ENCODE measurements around the gene ZNF622. TPM values are rescaled to one million over a fixed set of nuclear protein-coding genes. Genes with fewer than 3 reads are reported as not detected.

ZNF622 gene
- total and polyA plus RNA-seq, 2 donors (not counting 3 experiments of a cell fraction or from before 2014, with no cell fraction given) = 10.0 to 26.6 TPM

GRCh38 chr5:16446993-16447392 lies 18.6 kb downstream of the ZNF622 start:
- H3K9me1 ChIP-seq (replicated peaks; ENCODE audit: control insufficient read depth, extremely low read depth, insufficient read depth, low read length) = no peaks in the 10 kb centered on the region
- BruUV-seq (replicated peaks) = no TSS peak
- no peaks in the 10 kb centered on the region for H3K4me1 ChIP-seq (ENCODE audit: control insufficient read depth, extremely low read depth, insufficient read depth, low read length)
- H3K4me3 ChIP-seq (replicated peaks in 1 of 3; ENCODE audit: insufficient read depth in 1 of 3, low read depth in 1 of 3, low read length in 3 of 3) = no peak overlapping the region
- POLR2A ChIA-PET = no interaction called here
- dilution Hi-C loops (cut with MboI; ENCODE audit: extremely low pct_ligation_motif_present, low sequenced_read_pairs) (no loop called here), intact Hi-C loops (cut with micrococcal nuclease) (no loop called here)
- FAIRE-seq (no peak), DNase-seq (ENCODE audit: low read depth, low spot score) (no peak)
- no peaks in the 10 kb centered on the region for H3K27me3 ChIP-seq (ENCODE audit: control insufficient read depth in 2 of 2, insufficient read depth in 2 of 2, low read length in 2 of 2)
- H2AFZ ChIP-seq (ENCODE audit: low read depth, low read length) = no peak overlapping the region
- no peak overlapping the region for H3K9ac ChIP-seq (replicated peaks; ENCODE audit: extremely low read depth, insufficient read depth, low read length)
- H3K9me3 ChIP-seq (replicated peaks; ENCODE audit: control insufficient read depth, insufficient read depth, low read length) = no peaks in the 10 kb centered on the region
- H3K36me3 ChIP-seq (ENCODE audit: control insufficient read depth in 2 of 2, extremely low read depth in 1 of 2, insufficient read depth in 2 of 2, low read length in 2 of 2) = peaks cover 9 to 16% of the 10 kb centered on the region in 2 experiments
- H4K20me1 ChIP-seq (replicated peaks; ENCODE audit: control insufficient read depth, extremely low read depth, insufficient read depth, low read length) = no peaks in the 10 kb centered on the region
- no peak overlapping the region for H3K27ac ChIP-seq (ENCODE audit: insufficient read depth, low read depth, low read length)
- CTCF ChIA-PET = interaction anchor here (1.3 to 5.4 kb wide), 4 partner anchors 9 to 286 kb away, joined by 5 to 35 read pairs (median 10); no protein-coding TSS in a partner anchor
- TF ChIP-seq FOS (IDR thresholded peaks at IDR 0.05; ENCODE audit: borderline replicate concordance, insufficient read depth, low read length) (no peak), POLR2AphosphoS5 (IDR thresholded peaks at IDR 0.05; ENCODE audit: insufficient read depth, low read depth, low read length) (no peak), GATA2 (IDR thresholded peaks at IDR 0.05; ENCODE audit: insufficient read depth, insufficient read length, low read depth, low read length) (no peak), MAX (IDR thresholded peaks at IDR 0.05; ENCODE audit: insufficient read depth, insufficient read length) (no peak), JUN (IDR thresholded peaks at IDR 0.05; ENCODE audit: borderline replicate concordance, insufficient read depth, insufficient read length, low read depth) (no peak), EZH2 (IDR thresholded peaks at IDR 0.05; ENCODE audit: borderline replicate concordance, low read depth, low read length, severe bottlenecking) (no peak), MYC (IDR thresholded peaks at IDR 0.05; ENCODE audit: low read depth, low read length) (no peak)
- TF ChIP-seq, protein P1, sequence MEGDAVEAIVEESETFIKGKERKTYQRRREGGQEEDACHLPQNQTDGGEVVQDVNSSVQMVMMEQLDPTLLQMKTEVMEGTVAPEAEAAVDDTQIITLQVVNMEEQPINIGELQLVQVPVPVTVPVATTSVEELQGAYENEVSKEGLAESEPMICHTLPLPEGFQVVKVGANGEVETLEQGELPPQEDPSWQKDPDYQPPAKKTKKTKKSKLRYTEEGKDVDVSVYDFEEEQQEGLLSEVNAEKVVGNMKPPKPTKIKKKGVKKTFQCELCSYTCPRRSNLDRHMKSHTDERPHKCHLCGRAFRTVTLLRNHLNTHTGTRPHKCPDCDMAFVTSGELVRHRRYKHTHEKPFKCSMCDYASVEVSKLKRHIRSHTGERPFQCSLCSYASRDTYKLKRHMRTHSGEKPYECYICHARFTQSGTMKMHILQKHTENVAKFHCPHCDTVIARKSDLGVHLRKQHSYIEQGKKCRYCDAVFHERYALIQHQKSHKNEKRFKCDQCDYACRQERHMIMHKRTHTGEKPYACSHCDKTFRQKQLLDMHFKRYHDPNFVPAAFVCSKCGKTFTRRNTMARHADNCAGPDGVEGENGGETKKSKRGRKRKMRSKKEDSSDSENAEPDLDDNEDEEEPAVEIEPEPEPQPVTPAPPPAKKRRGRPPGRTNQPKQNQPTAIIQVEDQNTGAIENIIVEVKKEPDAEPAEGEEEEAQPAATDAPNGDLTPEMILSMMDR (IDR thresholded peaks at IDR 0.05; ENCODE audit: extremely low read depth in 1 of 2, insufficient read depth in 1 of 2, low read depth in 1 of 2, low read length in 2 of 2) = no peak
- no peak overlapping the region for H3K4me2 ChIP-seq (ENCODE audit: insufficient read depth, low read length)
- H3K79me2 ChIP-seq (ENCODE audit: control insufficient read depth, insufficient read depth, low read length) = no peaks in the 10 kb centered on the region
